T-cell (primary cell): ENCODE data around the gene FOXP1. TPM values are rescaled to one million over a fixed set of nuclear protein-coding genes. Genes with fewer than 3 reads are reported as not detected.
A peak's percentile ranks its signal among the peaks of the same experiment; 100 is the strongest.

Experiments
- ATAC-seq, 4 experiments: fragments of 200-7000 bp in 3 of 4; fragments of 150-1000 bp in 1 of 4; cut with Tn5 transposase; replicated peaks in 1 of 4; 1 replicate in 3 of 4; 2 replicates in 1 of 4; pipeline ENCODE4 v1.10.0; 2021; ENCODE audit warnings: moderate library complexity in 3 of 4, mild to moderate bottlenecking in 2 of 4, moderate number of reproducible peaks in 1 of 4
- CTCF ChIA-PET, 2 donors: fragments of 300-600 bp; sonication (Branson Sonifier 250); formaldehyde crosslinking; loops; one replicate each; lab custom pipeline; 2022; ENCODE audit warnings: antibody characterized with exemption in 2 of 2; lab: Charles Lee
- POLR2A ChIA-PET, 2 donors: fragments of 300-600 bp; sonication (Branson Sonifier 250); formaldehyde crosslinking; loops; one replicate each; lab custom pipeline; 2022; ENCODE audit warnings: antibody characterized with exemption in 2 of 2; lab: Charles Lee
- DNase-seq, 35 experiments: peaks; one replicate each; pipeline versions ENCODE4 v3.0.0 to v3.0.0-alpha.2; 2013 to 2023
- H3K27ac ChIP-seq: one replicate; pipeline ENCODE4 v1.5.1; 2013; ENCODE audit warnings: low read length
- H3K27me3 ChIP-seq, 2 experiments: replicated peaks in 1 of 2; 1 replicate in 1 of 2; 2 replicates in 1 of 2; pipeline versions ENCODE4 v1.6.1 to v1.7.0; 2013; ENCODE audit warnings: low read length in 1 of 2, mixed read lengths in 1 of 2; ENCODE audit not compliant: control insufficient read depth in 2 of 2, insufficient read depth in 2 of 2; ENCODE audit errors: extremely low read depth in 1 of 2
- H3K36me3 ChIP-seq, 2 donors: 1 replicate in 1 of 2; 2 replicates in 1 of 2; pipeline versions ENCODE4 v1.6.1 to v1.7.0; 2013; ENCODE audit warnings: low read length in 1 of 2; ENCODE audit not compliant: control insufficient read depth in 2 of 2, insufficient read depth in 1 of 2; ENCODE audit errors: extremely low read depth in 1 of 2
- H3K4me1 ChIP-seq, 2 experiments: 1 replicate in 1 of 2; 2 replicates in 1 of 2; pipeline versions ENCODE4 v1.6.1 to v1.7.0; 2013; ENCODE audit warnings: low read length in 2 of 2, mixed read lengths in 1 of 2; ENCODE audit not compliant: insufficient read depth in 2 of 2, control insufficient read depth in 1 of 2; ENCODE audit errors: extremely low read depth in 1 of 2
- H3K4me3 ChIP-seq, 2 donors: 1 replicate in 1 of 2; 2 replicates in 1 of 2; pipeline versions ENCODE4 v1.5.1 to v1.7.0; 2013; ENCODE audit warnings: mild to moderate bottlenecking in 2 of 2, low read length in 1 of 2, moderate library complexity in 1 of 2; ENCODE audit not compliant: control insufficient read depth in 1 of 2; ENCODE audit errors: extremely low read depth in 1 of 2
- H3K9me3 ChIP-seq: 2 replicates; pipeline ENCODE4 v1.7.0; 2013
- H3K27ac Mint-ChIP-seq, 2 donors: one replicate each; pipeline ENCODE4 v1.8.0; 2020 to 2021; ENCODE audit warnings: mild to moderate bottlenecking in 2 of 2, mixed read lengths in 2 of 2
- H3K27me3 Mint-ChIP-seq, 2 donors: one replicate each; pipeline ENCODE4 v1.8.0; 2021 to 2022; ENCODE audit warnings: mixed read lengths in 2 of 2
- H3K36me3 Mint-ChIP-seq: one replicate; pipeline ENCODE4 v1.8.0; 2021; ENCODE audit warnings: mixed read lengths
- H3K4me1 Mint-ChIP-seq, 3 donors: one replicate each; pipeline ENCODE4 v1.8.0; 2020 to 2022; ENCODE audit warnings: mixed read lengths in 3 of 3, mild to moderate bottlenecking in 1 of 3
- H3K4me3 Mint-ChIP-seq, 3 donors: one replicate each; pipeline ENCODE4 v1.8.0; 2020 to 2022; ENCODE audit warnings: mild to moderate bottlenecking in 3 of 3, mixed read lengths in 3 of 3, moderate library complexity in 3 of 3
- H3K9me3 Mint-ChIP-seq, 3 donors: one replicate each; pipeline ENCODE4 v1.8.0; 2020 to 2022; ENCODE audit warnings: mixed read lengths in 3 of 3
- WGBS: methylation state at CpG from one replicate; pipeline ENCODE4 v1.1.5; 2013; ENCODE audit warnings: missing lambda C conversion rate; ENCODE audit not compliant: insufficient coverage; 5-methylcytosine and 5-hydroxymethylcytosine counted together
- total RNA-seq, 35 experiments: library from RNA in 6 of 35; stranded (reverse) in 6 of 35; fragments of 120-200 nt in 1 of 35; gene quantifications; one replicate each; pipeline versions ENCODE4 v1.2.1 to v1.2.4 and lab custom pipeline; 2013 to 2026

Gene FOXP1
- total RNA-seq, 5 donors from 2014 or later (not counting 1 experiment from before 2014, with no cell fraction given), result 258 to 586 (median 290) TPM

DNA sequence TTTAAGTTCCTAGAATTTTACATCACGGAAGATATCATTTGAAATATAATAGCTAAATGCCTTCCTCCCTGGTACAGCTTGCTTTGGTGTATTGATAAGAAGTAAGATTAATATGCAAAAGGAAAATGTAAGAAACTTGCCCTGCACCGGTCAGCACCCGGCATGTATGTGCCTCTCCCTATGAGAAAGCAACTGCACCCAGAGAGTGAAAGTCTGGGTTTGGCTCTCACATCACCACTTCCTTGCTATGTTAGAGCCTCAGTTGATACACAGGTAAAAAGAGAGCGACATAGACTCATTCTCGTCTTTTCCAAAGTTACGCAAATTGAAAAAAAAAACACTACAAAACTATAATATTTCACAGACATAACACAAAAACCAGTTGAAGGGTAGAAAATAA is 96.7 kb downstream of the FOXP1 start:
- peak overlapping the region; percentile 67 to 84 (median 77) for H3K4me3 Mint-ChIP-seq
- H3K27me3 ChIP-seq, result no peaks in the 10 kb centered on the region
- WGBS, result 17% methylated on average over 2 of the region's 6 CpGs
- peak overlapping the region; percentile 97 to 98 for H3K27ac Mint-ChIP-seq
- H3K4me3 ChIP-seq, result peak overlapping the region in 1 of 2 donors; percentile 23
- H3K9me3 Mint-ChIP-seq, result no peaks in the 10 kb centered on the region
- H3K27ac ChIP-seq, result peak overlapping the region; percentile 98
- peaks cover 62 to 73% of the 10 kb centered on the region in 2 experiments for H3K4me1 ChIP-seq
- DNase-seq (peak in 23 of 35 experiments; percentile 12 to 64 (median 33)), ATAC-seq (peak; percentile 49 to 68 (median 68))
- ChIA-PET POLR2A (interaction anchor here (0.6 to 1.2 kb wide), 4 partner anchors 31 to 92 kb away, joined by 3 to 4 read pairs (median 4); no protein-coding TSS in a partner anchor), CTCF (interaction anchor here (0.7 to 1.2 kb wide), 2 partner anchors 32 to 34 kb away, joined by 3 to 5 read pairs; no protein-coding TSS in a partner anchor)
- H3K4me1 Mint-ChIP-seq, result peaks cover 88 to 93% (median 88%) of the 10 kb centered on the region in 3 donors
- H3K36me3 Mint-ChIP-seq, result peaks cover 39% of the 10 kb centered on the region
- no peaks in the 10 kb centered on the region for H3K9me3 ChIP-seq
- H3K36me3 ChIP-seq, result no peaks in the 10 kb centered on the region
- no peaks in the 10 kb centered on the region for H3K27me3 Mint-ChIP-seq

DNA sequence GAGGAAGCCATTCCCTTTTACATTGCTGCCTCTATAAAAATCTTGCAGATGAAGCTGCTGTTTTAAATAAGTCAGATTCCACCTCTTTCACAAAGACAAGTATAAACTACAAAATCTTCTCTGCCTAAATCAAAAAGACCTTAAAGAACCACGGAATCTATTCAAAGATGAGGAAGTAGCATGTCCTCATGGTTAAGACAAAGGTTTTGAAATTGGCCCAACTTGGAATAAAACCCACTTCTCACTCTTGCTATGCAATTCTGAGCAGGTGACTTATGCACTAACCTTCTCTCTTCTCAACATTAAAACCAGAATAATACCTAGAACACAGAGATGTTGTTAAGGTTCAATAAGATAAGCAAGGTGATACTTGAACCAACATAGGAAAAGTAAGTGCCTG is 97.6 kb downstream of the FOXP1 start:
- no CpG with 5 or more reads among the region's 1 CpG for WGBS
- peaks cover 68 to 70% of the 10 kb centered on the region in 2 experiments for H3K4me1 ChIP-seq
- H3K27me3 ChIP-seq, result no peaks in the 10 kb centered on the region
- Mint-ChIP-seq H3K4me1 (peaks cover 88 to 93% (median 89%) of the 10 kb centered on the region in 3 donors), H3K9me3 (no peaks in the 10 kb centered on the region), H3K27ac (peak overlapping the region; percentile 97 to 98), H3K36me3 (peaks cover 34% of the 10 kb centered on the region), H3K27me3 (no peaks in the 10 kb centered on the region), H3K4me3 (peak overlapping the region; percentile 67 to 84 (median 77))
- no peaks in the 10 kb centered on the region for H3K9me3 ChIP-seq
- DNase-seq, result no peak
- H3K4me3 ChIP-seq, result no peak overlapping the region
- H3K36me3 ChIP-seq, result no peaks in the 10 kb centered on the region
- ChIA-PET CTCF (interaction anchor here (0.6 to 1.2 kb wide), 5 partner anchors 10 to 35 kb away, joined by 3 to 10 read pairs (median 3); no protein-coding TSS in a partner anchor), POLR2A (interaction anchor here in 1 of 2 donors (0.8 to 1.2 kb wide), 4 partner anchors 30 to 60 kb away, joined by 3 to 5 read pairs (median 4); no protein-coding TSS in a partner anchor)
- peak overlapping the region; percentile 98 for H3K27ac ChIP-seq
- ATAC-seq, result no peak

DNA sequence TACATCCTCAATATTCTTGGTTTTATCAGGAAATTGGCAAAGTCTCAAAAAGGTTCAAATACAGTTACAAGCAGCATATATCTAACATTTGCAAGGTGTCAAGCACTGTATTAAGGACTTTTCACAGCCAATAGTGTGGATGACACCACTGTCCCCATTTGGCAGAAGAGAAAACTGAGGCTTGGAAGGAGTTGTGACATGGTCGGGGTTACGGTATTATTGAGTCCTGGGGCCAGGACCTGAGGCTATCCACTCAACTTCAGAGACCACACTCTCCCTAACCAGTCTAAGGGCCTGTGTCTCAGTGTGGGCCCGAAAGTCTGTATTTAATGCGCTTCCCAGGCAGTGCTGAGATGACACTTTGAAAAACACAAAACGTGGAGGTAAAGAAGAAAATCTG is 99.1 kb downstream of the FOXP1 start:
- POLR2A ChIA-PET, result interaction anchor here (0.5 to 1.1 kb wide), 2 partner anchors 24 to 176 kb away, joined by 3 to 4 read pairs; no protein-coding TSS in a partner anchor
- CTCF ChIA-PET, result interaction anchor here in 1 of 2 donors (3.6 kb wide), 1 partner anchor 29 kb away, joined by 13 read pairs; no protein-coding TSS in a partner anchor
- no peak overlapping the region for H3K4me3 ChIP-seq
- H3K4me3 Mint-ChIP-seq, result peak overlapping the region in 1 of 3 donors; percentile 67
- no peak for ATAC-seq
- no peaks in the 10 kb centered on the region for H3K27me3 ChIP-seq
- H3K4me1 Mint-ChIP-seq, result peaks cover 91 to 96% (median 93%) of the 10 kb centered on the region in 3 donors
- no peaks in the 10 kb centered on the region for H3K27me3 Mint-ChIP-seq
- no peak for DNase-seq
- no peaks in the 10 kb centered on the region for H3K9me3 Mint-ChIP-seq
- H3K4me1 ChIP-seq, result peaks cover 61 to 64% of the 10 kb centered on the region in 2 experiments
- WGBS, result no CpG with 5 or more reads among the region's 5 CpGs
- peak overlapping the region; percentile 98 for H3K27ac ChIP-seq
- no peaks in the 10 kb centered on the region for H3K9me3 ChIP-seq
- H3K36me3 Mint-ChIP-seq, result peaks cover 27% of the 10 kb centered on the region
- no peaks in the 10 kb centered on the region for H3K36me3 ChIP-seq
- peak overlapping the region; percentile 97 to 98 for H3K27ac Mint-ChIP-seq

DNA sequence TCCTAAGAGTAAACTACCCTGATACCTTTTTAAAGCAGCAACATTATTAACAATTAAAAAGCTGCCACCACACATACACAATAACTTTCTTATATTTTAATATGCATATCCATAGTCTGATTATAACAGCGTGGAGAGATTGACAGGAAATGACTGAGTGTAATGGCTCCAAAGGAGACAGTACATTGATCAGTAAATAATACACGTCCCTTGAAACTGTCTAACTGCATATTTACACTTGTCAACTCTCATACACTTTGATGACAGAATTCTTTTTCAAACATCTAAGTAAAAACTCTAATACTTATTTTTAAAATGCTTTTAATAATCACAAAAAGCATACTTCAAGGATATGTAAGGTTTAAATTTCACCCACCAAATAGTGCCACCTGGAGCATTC is 99.5 kb downstream of the FOXP1 start:
- no peaks in the 10 kb centered on the region for H3K9me3 ChIP-seq
- H3K27me3 ChIP-seq, result no peaks in the 10 kb centered on the region
- Mint-ChIP-seq H3K4me1 (peaks cover 91 to 96% (median 93%) of the 10 kb centered on the region in 3 donors), H3K27ac (peak overlapping the region; percentile 97 to 98), H3K36me3 (peaks cover 24% of the 10 kb centered on the region), H3K9me3 (no peaks in the 10 kb centered on the region), H3K27me3 (no peaks in the 10 kb centered on the region), H3K4me3 (peak overlapping the region in 1 of 3 donors; percentile 67)
- H3K4me3 ChIP-seq, result no peak overlapping the region
- H3K36me3 ChIP-seq, result no peaks in the 10 kb centered on the region
- WGBS, result no CpG with 5 or more reads among the region's 2 CpGs
- ATAC-seq (no peak), DNase-seq (no peak)
- peaks cover 57 to 60% of the 10 kb centered on the region in 2 experiments for H3K4me1 ChIP-seq
- POLR2A ChIA-PET, result interaction anchor here (0.7 to 1.1 kb wide), 2 partner anchors 24 to 172 kb away, joined by 3 read pairs; no protein-coding TSS in a partner anchor
- CTCF ChIA-PET, result interaction anchor here (0.8 to 3.6 kb wide), 2 partner anchors 25 to 29 kb away, joined by 3 to 13 read pairs; no protein-coding TSS in a partner anchor
- H3K27ac ChIP-seq, result peak overlapping the region; percentile 98

DNA sequence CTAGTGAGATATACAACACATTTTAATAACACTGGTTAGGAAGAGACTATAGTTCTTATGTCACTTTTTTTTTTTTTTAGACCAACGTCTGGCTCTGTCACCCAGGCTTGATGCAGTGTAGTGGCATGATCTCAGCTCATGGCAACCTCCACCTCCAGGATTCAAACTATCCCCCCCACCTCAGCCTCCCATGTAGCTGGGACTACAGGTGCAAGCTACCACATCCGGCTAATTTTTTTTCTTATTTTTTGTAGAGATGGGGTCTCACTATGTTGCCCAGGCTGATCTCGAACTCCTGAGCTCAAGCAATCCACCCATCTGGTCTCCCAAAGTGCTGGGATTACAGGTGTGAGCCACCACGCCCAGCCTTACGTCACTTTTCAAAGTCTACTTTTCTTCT is 100.8 kb downstream of the FOXP1 start:
- ChIA-PET CTCF (interaction anchor here (0.6 to 3.6 kb wide), 4 partner anchors 23 to 81 kb away, joined by 3 to 13 read pairs (median 4); no protein-coding TSS in a partner anchor), POLR2A (interaction anchor here (1.1 to 1.2 kb wide), 2 partner anchors 9 to 22 kb away, joined by 3 to 5 read pairs; no protein-coding TSS in a partner anchor)
- peak overlapping the region; percentile 98 for H3K27ac ChIP-seq
- ATAC-seq (no peak), DNase-seq (peak in 1 of 35 experiments; percentile 28)
- no peaks in the 10 kb centered on the region for H3K9me3 ChIP-seq
- peaks cover 91 to 96% (median 93%) of the 10 kb centered on the region in 3 donors for H3K4me1 Mint-ChIP-seq
- H3K36me3 ChIP-seq, result no peaks in the 10 kb centered on the region
- H3K27me3 ChIP-seq, result no peaks in the 10 kb centered on the region
- H3K9me3 Mint-ChIP-seq, result no peaks in the 10 kb centered on the region
- peaks cover 51 to 58% of the 10 kb centered on the region in 2 experiments for H3K4me1 ChIP-seq
- WGBS, result no CpG with 5 or more reads among the region's 5 CpGs
- H3K27me3 Mint-ChIP-seq, result no peaks in the 10 kb centered on the region
- no peak overlapping the region for H3K4me3 ChIP-seq
- peak overlapping the region; percentile 86 to 97 for H3K27ac Mint-ChIP-seq
- H3K4me3 Mint-ChIP-seq, result peak overlapping the region in 2 of 3 donors; percentile 26 to 31
- peaks cover 27% of the 10 kb centered on the region for H3K36me3 Mint-ChIP-seq

DNA sequence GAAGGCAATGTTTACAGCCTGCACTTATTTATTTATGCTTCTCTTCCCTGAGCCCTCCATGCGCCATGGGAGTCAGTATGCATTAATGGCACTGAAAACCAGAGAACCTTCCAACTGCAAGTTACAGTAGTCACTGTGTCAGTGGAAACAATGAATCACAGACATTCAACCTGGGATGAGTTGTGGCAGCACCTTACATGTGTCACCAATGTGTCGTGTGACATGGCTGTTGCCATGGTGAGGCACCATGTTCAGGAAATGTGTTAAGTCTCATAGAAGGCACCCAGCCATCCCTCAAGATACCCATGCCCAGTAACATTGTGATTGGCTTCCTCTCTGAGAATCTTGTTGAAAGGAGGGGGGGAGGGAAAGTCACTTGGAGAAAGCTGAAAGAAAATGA is 105.0 kb downstream of the FOXP1 start:
- peak overlapping the region in 2 of 3 donors; percentile 71 to 77 for H3K4me3 Mint-ChIP-seq
- Histone ChIP-seq H3K36me3 (no peaks in the 10 kb centered on the region), H3K4me3 (no peak overlapping the region), H3K9me3 (no peaks in the 10 kb centered on the region), H3K27me3 (no peaks in the 10 kb centered on the region), H3K4me1 (peaks cover 21 to 41% of the 10 kb centered on the region in 2 experiments), H3K27ac (no peak overlapping the region)
- peaks cover 44% of the 10 kb centered on the region for H3K36me3 Mint-ChIP-seq
- ATAC-seq (peak; percentile 74 to 87 (median 80)), DNase-seq (peak in 19 of 35 experiments; percentile 14 to 67 (median 39))
- CTCF ChIA-PET, result interaction anchor here in 1 of 2 donors (0.5 to 2.2 kb wide), 4 partner anchors 20 to 69 kb away, joined by 3 to 6 read pairs (median 3); no protein-coding TSS in a partner anchor
- H3K4me1 Mint-ChIP-seq, result peaks cover 84 to 92% (median 87%) of the 10 kb centered on the region in 3 donors
- H3K27me3 Mint-ChIP-seq, result no peaks in the 10 kb centered on the region
- H3K9me3 Mint-ChIP-seq, result peaks cover 0 to 3% (median under 1%) of the 10 kb centered on the region in 3 donors
- H3K27ac Mint-ChIP-seq, result peak overlapping the region; percentile 82 to 99
- POLR2A ChIA-PET, result interaction anchor here in 1 of 2 donors (0.5 to 0.6 kb wide), 3 partner anchors 14 to 46 kb away, joined by 3 to 8 read pairs (median 4); no protein-coding TSS in a partner anchor
- 100% methylated on average over 1 of the region's 2 CpGs for WGBS
